Transverse colon (tissue), 4 donors: ENCODE data around the gene WIPF1. TPM values are rescaled to one million over a fixed set of nuclear protein-coding genes. Genes with fewer than 3 reads are reported as not detected.

ENCODE experiments used
- DNase-seq: peaks from one replicate; pipeline ENCODE4 v3.0.0-alpha.2; 2019
- H3K27ac ChIP-seq, 4 donors: fragments of 200-600 bp; sonication (generic); 2 replicates each; pipeline ENCODE4 v1.5.1; 2016 to 2018; ENCODE audit warnings: inconsistent platforms in 4 of 4
- H3K27me3 ChIP-seq: fragments of 200-600 bp; sonication (generic); 2 replicates; pipeline ENCODE4 v1.5.1; 2017; ENCODE audit warnings: inconsistent platforms
- H3K36me3 ChIP-seq, 4 donors: fragments of 200-600 bp; sonication (generic); 2 replicates each; pipeline ENCODE4 v1.5.1; 2017 to 2019; ENCODE audit warnings: inconsistent platforms in 4 of 4
- H3K4me1 ChIP-seq, 4 donors: fragments of 200-600 bp; sonication (generic); 2 replicates each; pipeline ENCODE4 v1.5.1; 2017 to 2020; ENCODE audit warnings: inconsistent platforms in 4 of 4
- H3K4me3 ChIP-seq, 4 donors: fragments of 200-600 bp; sonication (generic); 1 replicate in 1 of 4; 2 replicates in 3 of 4; pipeline versions ENCODE4 v1.5.1 to v1.6.1; 2017 to 2019; ENCODE audit warnings: inconsistent platforms in 4 of 4
- H3K9me3 ChIP-seq, 2 donors: fragments of 200-600 bp; sonication (generic); 2 replicates each; pipeline ENCODE4 v1.5.1; 2017 to 2019; ENCODE audit warnings: inconsistent platforms in 2 of 2
- EP300 ChIP-seq: sonication (generic); formaldehyde crosslinking; IDR thresholded peaks from one replicate; pipeline ENCODE4 v1.6.1; 2017; ENCODE audit warnings: antibody characterized with exemption, low read depth
- POLR2A ChIP-seq: fragments of 450-650 bp; IDR thresholded peaks from one replicate; pipeline ENCODE4 v1.6.1; 2016; ENCODE audit warnings: antibody characterized with exemption, mild to moderate bottlenecking, moderate library complexity
- POLR2AphosphoS5 ChIP-seq, 3 donors: sonication (generic); formaldehyde crosslinking; IDR thresholded peaks; one replicate each; pipeline ENCODE4 v1.6.1; 2016; ENCODE audit warnings: antibody characterized with exemption in 3 of 3
- WGBS, 2 donors: methylation state at CpG; one replicate each; pipeline ENCODE4 v1.1.5; 2018; ENCODE audit warnings: low coverage in 1 of 2; 5-methylcytosine and 5-hydroxymethylcytosine counted together
- in situ Hi-C, 4 donors: fragments of 200-750 bp; cut with MboI; loops; one replicate each; pipeline versions ENCODE4 v1.15.0 to v1.15.1; 2017; ENCODE audit warnings: low sequenced_read_pairs in 3 of 4, low pct_ligation_motif_present in 1 of 4, low pct_unique_long_range_greater_than_20kb in 1 of 4
- intact Hi-C: fragments of 100-400 bp; cut with DNase I; formaldehyde crosslinking; loops from one replicate; pipeline ENCODE4 v1.15.1; 2023; ENCODE audit warnings: low total_unique reads
- total RNA-seq, 4 donors: library from RNA; depleted of rRNA; stranded (reverse); fragments of >200 nt; gene quantifications; one replicate each; pipeline ENCODE4 v1.1.0, GENCODE V29; 2016
- TF ChIP-seq, protein P1 (sequence below), 5 experiments: fragments of 200-600 bp in 3 of 5; fragments of 450-650 bp in 2 of 5; sonication (generic) in 3 of 5; IDR thresholded peaks; 1 replicate in 2 of 5; 2 replicates in 3 of 5; pipeline ENCODE4 v1.5.1; 2016 to 2017; ENCODE audit warnings: antibody characterized with exemption in 5 of 5, inconsistent platforms in 3 of 5, mild to moderate bottlenecking in 2 of 5, moderate library complexity in 1 of 5

WIPF1 gene
- total RNA-seq, 4 donors from 2014 or later = 8.5 to 32.6 (median 16.1) TPM

DNA sequence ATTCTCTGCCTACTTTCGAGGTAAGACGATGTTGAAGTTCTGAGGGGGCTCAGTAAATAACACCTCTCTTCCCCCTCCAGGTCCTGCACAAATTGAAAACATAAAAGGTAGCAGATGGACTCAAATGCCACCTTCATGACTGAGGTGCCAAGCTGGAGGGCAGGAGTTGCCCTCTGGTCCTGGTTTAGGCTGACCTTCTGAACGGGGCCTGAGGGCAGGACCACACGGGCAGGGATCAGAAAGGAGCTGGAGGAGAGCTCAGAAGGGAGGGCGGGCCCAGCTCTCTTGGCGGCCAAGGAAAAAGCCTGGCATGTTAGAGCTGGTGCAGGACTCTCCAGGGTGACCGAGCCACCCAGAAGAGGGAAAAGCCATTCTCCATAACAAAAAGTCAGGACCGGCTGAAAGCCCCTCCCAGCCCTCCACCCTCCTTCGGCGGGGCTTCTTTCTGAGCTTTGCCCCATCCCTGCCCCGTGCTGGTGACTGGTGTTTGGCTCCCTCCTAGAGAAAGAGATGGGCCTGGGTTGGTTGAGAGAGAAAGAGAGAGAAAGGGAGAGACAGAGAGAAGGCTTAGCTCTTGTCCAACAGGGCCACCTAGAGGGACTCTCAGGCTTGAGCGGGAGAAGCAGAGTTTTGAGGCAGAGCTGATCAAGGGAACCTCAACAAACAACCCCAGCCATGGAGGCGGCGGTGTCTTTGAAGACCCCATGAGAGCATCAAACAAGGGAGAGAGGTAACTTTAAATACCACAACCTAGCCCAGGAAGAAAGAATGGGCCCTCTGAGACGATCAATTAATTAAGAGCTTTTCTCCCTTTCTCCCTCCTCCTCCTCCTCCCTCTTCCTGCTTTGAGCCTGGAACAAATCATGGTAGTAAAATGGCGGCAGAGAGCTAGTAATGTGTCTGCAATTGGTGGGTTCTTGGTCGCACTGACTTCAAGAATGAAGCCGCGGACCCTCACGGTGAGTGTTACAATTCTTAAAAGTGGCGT lies 50.8 kb downstream of the WIPF1 start:
- Histone ChIP-seq H3K36me3 (no peaks in the 10 kb centered on the region), H3K4me1 (no peaks in the 10 kb centered on the region), H3K27ac (no peak overlapping the region), H3K9me3 (no peaks in the 10 kb centered on the region), H3K27me3 (no peaks in the 10 kb centered on the region), H3K4me3 (no peak overlapping the region)
- TF ChIP-seq EP300 = no peak
- TF ChIP-seq, protein P1, sequence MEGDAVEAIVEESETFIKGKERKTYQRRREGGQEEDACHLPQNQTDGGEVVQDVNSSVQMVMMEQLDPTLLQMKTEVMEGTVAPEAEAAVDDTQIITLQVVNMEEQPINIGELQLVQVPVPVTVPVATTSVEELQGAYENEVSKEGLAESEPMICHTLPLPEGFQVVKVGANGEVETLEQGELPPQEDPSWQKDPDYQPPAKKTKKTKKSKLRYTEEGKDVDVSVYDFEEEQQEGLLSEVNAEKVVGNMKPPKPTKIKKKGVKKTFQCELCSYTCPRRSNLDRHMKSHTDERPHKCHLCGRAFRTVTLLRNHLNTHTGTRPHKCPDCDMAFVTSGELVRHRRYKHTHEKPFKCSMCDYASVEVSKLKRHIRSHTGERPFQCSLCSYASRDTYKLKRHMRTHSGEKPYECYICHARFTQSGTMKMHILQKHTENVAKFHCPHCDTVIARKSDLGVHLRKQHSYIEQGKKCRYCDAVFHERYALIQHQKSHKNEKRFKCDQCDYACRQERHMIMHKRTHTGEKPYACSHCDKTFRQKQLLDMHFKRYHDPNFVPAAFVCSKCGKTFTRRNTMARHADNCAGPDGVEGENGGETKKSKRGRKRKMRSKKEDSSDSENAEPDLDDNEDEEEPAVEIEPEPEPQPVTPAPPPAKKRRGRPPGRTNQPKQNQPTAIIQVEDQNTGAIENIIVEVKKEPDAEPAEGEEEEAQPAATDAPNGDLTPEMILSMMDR (IDR thresholded peaks at IDR 0.05) = peak in 4 of 5 experiments; percentile 8 to 19 (median 14)
- TF ChIP-seq POLR2AphosphoS5 (IDR thresholded peaks at IDR 0.05) = no peak
- no peak for DNase-seq
- intact Hi-C loops (no loop called here), in situ Hi-C loops (no loop called here)
- 73 to 84% methylated on average over 4 to 21 of the region's 21 CpGs for WGBS, 2 donors

DNA sequence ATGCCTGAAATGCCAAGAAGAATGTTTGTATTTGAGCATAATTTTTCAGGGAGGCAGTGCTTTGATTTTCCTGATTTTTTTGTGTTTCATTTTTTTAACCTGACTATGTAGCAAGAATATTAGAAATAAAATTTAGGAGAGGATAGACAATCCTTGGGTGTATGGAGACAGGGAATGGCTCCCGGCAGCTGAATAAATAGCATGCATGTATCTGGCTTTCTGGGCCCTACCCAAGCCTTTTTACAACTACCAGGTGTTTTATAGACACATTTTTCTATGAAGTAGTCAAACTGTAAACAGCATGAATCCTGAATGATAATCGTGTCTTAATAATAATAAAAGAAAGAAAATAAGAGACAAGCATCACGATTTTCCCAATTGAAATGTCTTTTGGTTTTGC lies 52.4 kb downstream of the WIPF1 start:
- no peaks in the 10 kb centered on the region for H3K27me3 ChIP-seq
- in situ Hi-C loops = no loop called here
- H3K4me1 ChIP-seq = no peaks in the 10 kb centered on the region
- H3K36me3 ChIP-seq = no peaks in the 10 kb centered on the region
- H3K27ac ChIP-seq = no peak overlapping the region
- H3K4me3 ChIP-seq = no peak overlapping the region
- TF ChIP-seq EP300 (no peak), POLR2A (no peak), POLR2AphosphoS5 (IDR thresholded peaks at IDR 0.05) (no peak)
- TF ChIP-seq, protein P1 (IDR thresholded peaks at IDR 0.05) = no peak
- DNase-seq = no peak
- no peaks in the 10 kb centered on the region for H3K9me3 ChIP-seq
- intact Hi-C loops = no loop called here
- WGBS, 2 donors = 35 to 53% methylated on average over 3 of the region's 3 CpGs

DNA sequence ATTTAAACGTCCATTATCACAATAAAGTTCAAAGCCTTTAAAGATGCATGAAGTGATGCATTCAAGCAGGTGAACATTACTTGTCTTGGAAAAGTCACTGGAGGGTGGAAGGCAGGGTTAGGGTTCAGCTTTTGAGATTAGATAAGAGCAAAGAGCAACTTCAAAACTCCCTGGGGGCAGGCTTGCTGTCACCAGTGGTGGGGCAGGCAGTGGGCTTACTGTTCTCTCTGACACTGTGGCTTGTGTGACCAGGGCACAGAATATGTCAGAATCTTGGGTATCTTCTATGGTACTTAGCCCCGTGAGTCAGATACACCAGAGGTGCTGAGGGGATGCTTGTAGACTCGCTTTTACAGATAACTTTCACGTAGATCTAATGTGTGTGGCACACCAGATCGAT lies 52.8 kb downstream of the WIPF1 start:
- in situ Hi-C loops = no loop called here
- TF ChIP-seq EP300 (no peak), POLR2AphosphoS5 (IDR thresholded peaks at IDR 0.05) (no peak), POLR2A (no peak)
- TF ChIP-seq, protein P1 (IDR thresholded peaks at IDR 0.05) = no peak
- H3K4me3 ChIP-seq = no peak overlapping the region
- H3K4me1 ChIP-seq = no peaks in the 10 kb centered on the region
- WGBS, 2 donors = 25 to 77% methylated on average over 1 to 5 of the region's 5 CpGs
- no peaks in the 10 kb centered on the region for H3K9me3 ChIP-seq
- H3K27ac ChIP-seq = no peak overlapping the region
- no peaks in the 10 kb centered on the region for H3K36me3 ChIP-seq
- no peak for DNase-seq
- H3K27me3 ChIP-seq = no peaks in the 10 kb centered on the region
- intact Hi-C loops = no loop called here

DNA sequence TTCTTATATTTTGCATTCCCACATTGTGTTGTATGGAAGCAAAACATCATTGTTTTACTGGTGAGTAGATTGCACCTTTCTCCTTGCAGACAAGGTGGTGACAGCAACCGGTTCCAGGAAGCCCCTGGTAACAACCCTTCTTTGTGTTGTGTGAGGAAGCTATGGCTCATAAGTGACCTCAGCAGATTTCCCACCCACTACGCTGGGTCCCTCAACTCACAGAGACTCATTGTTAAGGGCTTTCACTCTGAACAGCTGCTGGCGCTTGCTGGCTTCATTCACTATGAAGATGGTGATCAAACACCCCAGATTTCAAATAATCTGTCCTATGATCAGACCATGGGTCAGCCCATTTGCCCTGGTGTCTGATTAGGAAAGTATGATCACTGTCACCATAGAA lies 53.4 kb downstream of the WIPF1 start:
- Histone ChIP-seq H3K9me3 (no peaks in the 10 kb centered on the region), H3K27ac (no peak overlapping the region), H3K4me1 (no peaks in the 10 kb centered on the region), H3K36me3 (no peaks in the 10 kb centered on the region), H3K4me3 (no peak overlapping the region), H3K27me3 (no peaks in the 10 kb centered on the region)
- 65% methylated on average over 3 of the region's 3 CpGs; no CpG with 5 or more reads in 1 of the 2 donors for WGBS, 2 donors
- no peak for TF ChIP-seq EP300
- no peak for TF ChIP-seq POLR2A
- TF ChIP-seq, protein P1 (IDR thresholded peaks at IDR 0.05) = no peak
- TF ChIP-seq POLR2AphosphoS5 (IDR thresholded peaks at IDR 0.05) = no peak
- intact Hi-C loops = no loop called here
- no peak for DNase-seq
- in situ Hi-C loops = no loop called here
